HEK293 (cell line): ENCODE measurements around the gene PDE9A.

Source experiments
- CTCF ChIA-PET: fragments of 350-600 bp; formaldehyde crosslinking; extraction: SDS; loops from one replicate; lab custom pipeline; 2021; ENCODE audit warnings: antibody characterized with exemption; lab: Yijun Ruan, JAX
- POLR2A ChIA-PET: fragments of 300-600 bp; formaldehyde crosslinking; extraction: SDS; loops from one replicate; lab custom pipeline; 2020; ENCODE audit warnings: antibody characterized with exemption, inconsistent platforms; lab: Yijun Ruan, JAX
- H3K27ac ChIP-seq: fragments of 200-500 bp; sonication (Bioruptor generic); 2 replicates; pipeline ENCODE4 v1.5.1; 2014; ENCODE audit warnings: low read depth, low read length, control low read depth, inconsistent platforms; ENCODE audit errors: extremely low read depth
- H3K36me3 ChIP-seq, 2 experiments: fragments of 200-500 bp in 1 of 2; sonication (Bioruptor generic) in 1 of 2; 1 replicate in 1 of 2; 2 replicates in 1 of 2; pipeline ENCODE4 v1.5.1; 2014 to 2017; ENCODE audit warnings: inconsistent platforms in 2 of 2, low read length in 2 of 2; ENCODE audit not compliant: control insufficient read depth in 2 of 2, insufficient read depth in 1 of 2
- H3K4me1 ChIP-seq: fragments of 200-500 bp; sonication (Bioruptor generic); 2 replicates; pipeline ENCODE4 v1.5.1; 2014; ENCODE audit warnings: mild to moderate bottlenecking, low read length, inconsistent platforms; ENCODE audit not compliant: control insufficient read depth, insufficient read depth
- H3K4me3 ChIP-seq: 2 replicates; pipeline ENCODE4 v1.5.1; 2011; ENCODE audit warnings: low read depth, mild to moderate bottlenecking, control low read depth, low read length, moderate library complexity
- H3K9me3 ChIP-seq: fragments of 200-500 bp; sonication (Bioruptor generic); 2 replicates; pipeline ENCODE4 v1.5.1; 2014; ENCODE audit warnings: low read depth, low read length, inconsistent platforms; ENCODE audit not compliant: control insufficient read depth, insufficient read depth
- BCL11A ChIP-seq: fragments of 450-650 bp; formaldehyde crosslinking; IDR thresholded peaks from 2 replicates; pipeline ENCODE4 v1.5.1; 2016; ENCODE audit warnings: low read depth, missing biosample characterization, missing genetic modification characterization
- BCL11B ChIP-seq: fragments of 450-650 bp; formaldehyde crosslinking; IDR thresholded peaks from 2 replicates; pipeline ENCODE4 v1.5.1; 2016; ENCODE audit warnings: low read depth, missing biosample characterization, missing genetic modification characterization
- EGR2 ChIP-seq: fragments of 450-650 bp; formaldehyde crosslinking; IDR thresholded peaks from 2 replicates; pipeline ENCODE4 v1.5.1; 2016; ENCODE audit warnings: low read depth, missing biosample characterization, missing genetic modification characterization
- HOXC10 ChIP-seq: sonication (generic); formaldehyde crosslinking; IDR thresholded peaks from 2 replicates; pipeline ENCODE4 v1.8.1; 2023; ENCODE audit warnings: mild to moderate bottlenecking, missing genetic modification reagents
- KLF1 ChIP-seq: fragments of 450-650 bp; formaldehyde crosslinking; IDR thresholded peaks from 2 replicates; pipeline ENCODE4 v1.5.1; 2016; ENCODE audit warnings: missing biosample characterization, missing genetic modification characterization
- MYNN ChIP-seq: fragments of 450-650 bp; formaldehyde crosslinking; IDR thresholded peaks from 2 replicates; pipeline ENCODE4 v1.5.1; 2016; ENCODE audit warnings: missing biosample characterization, missing genetic modification characterization, borderline replicate concordance
- REPIN1 ChIP-seq: fragments of 450-650 bp; formaldehyde crosslinking; IDR thresholded peaks from 2 replicates; pipeline ENCODE4 v1.5.1; 2017; ENCODE audit warnings: missing biosample characterization, missing genetic modification characterization, low read depth
- TCF7L2 ChIP-seq: IDR thresholded peaks from 2 replicates; pipeline ENCODE4 v1.6.1; 2011; ENCODE audit warnings: low read depth, mild to moderate bottlenecking, inconsistent platforms, low read length, moderate library complexity, borderline replicate concordance
- TRIM28 ChIP-seq: IDR thresholded peaks from 2 replicates; pipeline ENCODE4 v1.6.1; 2011; ENCODE audit warnings: low read length, control low read depth, borderline replicate concordance
- ZBTB48 ChIP-seq: fragments of 450-650 bp; formaldehyde crosslinking; IDR thresholded peaks from 2 replicates; pipeline ENCODE4 v1.5.1; 2016; ENCODE audit warnings: missing biosample characterization, missing genetic modification characterization
- ZFP41 ChIP-seq: fragments of 450-650 bp; formaldehyde crosslinking; IDR thresholded peaks from 2 replicates; pipeline ENCODE4 v1.5.1; 2016; ENCODE audit warnings: missing biosample characterization, missing genetic modification characterization, borderline replicate concordance
- ZNF157 ChIP-seq: fragments of 450-650 bp; formaldehyde crosslinking; IDR thresholded peaks from 2 replicates; pipeline ENCODE4 v1.5.1; 2016; ENCODE audit warnings: missing biosample characterization, missing genetic modification characterization
- ZNF23 ChIP-seq: fragments of 450-650 bp; formaldehyde crosslinking; IDR thresholded peaks from 2 replicates; pipeline ENCODE4 v1.5.1; 2016; ENCODE audit warnings: missing biosample characterization, missing genetic modification characterization, borderline replicate concordance
- ZNF292 ChIP-seq: fragments of 450-650 bp; formaldehyde crosslinking; IDR thresholded peaks from 2 replicates; pipeline ENCODE4 v1.5.1; 2016; ENCODE audit warnings: low read depth, missing biosample characterization, missing genetic modification characterization, borderline replicate concordance
- ZNF341 ChIP-seq: fragments of 450-650 bp; formaldehyde crosslinking; IDR thresholded peaks from 2 replicates; pipeline ENCODE4; 2016; ENCODE audit warnings: low read depth, missing biosample characterization, missing genetic modification characterization
- ZNF426 ChIP-seq: fragments of 450-650 bp; formaldehyde crosslinking; IDR thresholded peaks from 2 replicates; pipeline ENCODE4 v1.5.1; 2017; ENCODE audit warnings: missing biosample characterization, missing genetic modification characterization, mild to moderate bottlenecking, inconsistent platforms, moderate library complexity
- ZNF473 ChIP-seq: fragments of 450-650 bp; formaldehyde crosslinking; IDR thresholded peaks from 2 replicates; pipeline ENCODE4 v1.5.1; 2017; ENCODE audit warnings: missing biosample characterization, missing genetic modification characterization
- ZNF521 ChIP-seq: fragments of 450-650 bp; formaldehyde crosslinking; IDR thresholded peaks from 2 replicates; pipeline ENCODE4 v1.5.1; 2017; ENCODE audit warnings: missing biosample characterization, mild to moderate bottlenecking, missing genetic modification characterization
- ZNF529 ChIP-seq: fragments of 450-650 bp; formaldehyde crosslinking; IDR thresholded peaks from 2 replicates; pipeline ENCODE4 v1.5.1; 2017; ENCODE audit warnings: missing genetic modification characterization, missing biosample characterization; ENCODE audit not compliant: insufficient replicate concordance
- ZNF600 ChIP-seq: fragments of 450-650 bp; formaldehyde crosslinking; IDR thresholded peaks from 2 replicates; pipeline ENCODE4 v1.5.1; 2016; ENCODE audit warnings: missing biosample characterization, missing genetic modification characterization
- ZNF670 ChIP-seq: fragments of 450-650 bp; formaldehyde crosslinking; IDR thresholded peaks from 2 replicates; pipeline ENCODE4 v1.5.1; 2016; ENCODE audit warnings: missing biosample characterization, missing genetic modification characterization, low read depth
- TF ChIP-seq, protein P1 (sequence below): fragments of 450-650 bp; formaldehyde crosslinking; IDR thresholded peaks from 2 replicates; pipeline ENCODE4 v1.5.1; 2016; ENCODE audit warnings: missing biosample characterization, missing genetic modification characterization
- TF ChIP-seq, protein P2 (sequence below): fragments of 450-650 bp; formaldehyde crosslinking; IDR thresholded peaks from 2 replicates; pipeline ENCODE4 v1.5.1; 2016; ENCODE audit warnings: missing biosample characterization, missing genetic modification characterization

PDE9A gene

DNA sequence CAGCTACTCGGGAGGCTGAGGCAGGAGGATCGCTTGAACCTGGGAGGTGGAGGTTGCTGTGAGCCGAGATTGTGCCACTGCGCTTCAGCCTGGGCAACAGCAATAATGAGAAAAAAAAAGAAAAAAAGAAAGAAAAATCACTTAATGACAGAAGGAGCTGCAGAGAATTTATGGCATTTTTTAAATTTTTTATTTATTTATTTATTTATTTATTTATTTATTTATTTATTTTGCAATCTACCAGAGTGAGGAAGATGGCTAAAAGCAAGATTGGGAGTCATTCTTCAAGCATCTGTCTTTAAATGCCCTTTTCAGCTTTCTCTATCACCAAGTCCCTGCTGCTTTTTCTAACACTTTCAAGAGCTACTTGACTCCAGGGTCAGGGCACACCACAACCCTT, 134.2 kb downstream of the PDE9A start (continued):
- TF ChIP-seq ZNF529 (tag by site-specific recombination) (peak; percentile 55), ZNF292 (tag by site-specific recombination) (peak; percentile 84; the same call in 1 of the 2 replicates)

DNA sequence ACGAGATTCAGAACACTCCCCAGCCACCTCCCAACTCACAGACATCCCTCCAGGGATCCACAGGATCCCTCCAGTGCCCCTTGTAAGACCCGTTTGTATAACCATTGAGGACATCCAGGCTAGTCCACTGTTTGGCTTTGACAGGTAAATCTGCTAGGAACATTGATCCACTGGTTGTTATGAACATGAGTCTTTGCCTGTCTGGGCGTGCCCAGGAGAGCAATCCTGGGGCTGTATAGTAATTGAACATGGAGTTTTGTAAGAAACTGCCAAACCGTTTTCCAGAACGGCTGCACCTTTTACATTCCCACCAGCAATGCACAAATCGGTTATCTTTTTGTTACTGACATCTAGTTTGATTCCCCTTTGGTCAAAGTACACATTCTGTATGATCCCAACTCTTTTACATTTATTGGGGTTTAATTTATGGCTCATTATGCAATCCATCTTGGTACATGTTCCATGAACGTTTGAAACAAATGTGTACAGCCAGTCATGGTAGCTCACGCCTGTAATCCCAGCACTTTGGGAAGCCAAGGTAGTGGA, 137.2 kb downstream of the PDE9A start:
- TF ChIP-seq ZNF600 (tag by site-specific recombination), result peak; percentile 32; the same call in 1 of the 2 replicates
- no peak for TF ChIP-seq ZNF157 (tag by site-specific recombination)
- Histone ChIP-seq H3K4me1 (no peaks in the 10 kb centered on the region), H3K36me3 (no peaks in the 10 kb centered on the region), H3K4me3 (no peak overlapping the region), H3K9me3 (no peaks in the 10 kb centered on the region), H3K27ac (no peak overlapping the region)
- ChIA-PET CTCF (no interaction called here), POLR2A (no interaction called here)

- no peak overlapping the region for H3K4me3 ChIP-seq
- no peaks in the 10 kb centered on the region for H3K36me3 ChIP-seq
- no peaks in the 10 kb centered on the region for H3K9me3 ChIP-seq
- H3K27ac ChIP-seq, result no peak overlapping the region
- CTCF ChIA-PET, result interaction anchor here (0.6 kb wide), 1 partner anchor 545 kb away, joined by 4 read pairs; no protein-coding TSS in a partner anchor
- no peak for TF ChIP-seq ZNF426 (tag by site-specific recombination)
- no peak for TF ChIP-seq HOXC10 (CRISPR knock-in tag)
- TF ChIP-seq ZNF23 (tag by site-specific recombination), result no peak
- TF ChIP-seq TRIM28, result no peak
- no peak for TF ChIP-seq TCF7L2
- no peak for TF ChIP-seq ZNF521 (tag by site-specific recombination)
- TF ChIP-seq ZBTB48 (tag by site-specific recombination), result no peak
- no peak for TF ChIP-seq KLF1 (tag by site-specific recombination)
- TF ChIP-seq REPIN1 (tag by site-specific recombination), result no peak
- TF ChIP-seq MYNN, result no peak
- TF ChIP-seq, all 188 proteins: peak for 0
- POLR2A ChIA-PET, result no interaction called here
- H3K4me1 ChIP-seq, result no peaks in the 10 kb centered on the region
Measured at GRCh38 chr21:42793774-42794173, 140.4 kb downstream of the PDE9A start.

DNA sequence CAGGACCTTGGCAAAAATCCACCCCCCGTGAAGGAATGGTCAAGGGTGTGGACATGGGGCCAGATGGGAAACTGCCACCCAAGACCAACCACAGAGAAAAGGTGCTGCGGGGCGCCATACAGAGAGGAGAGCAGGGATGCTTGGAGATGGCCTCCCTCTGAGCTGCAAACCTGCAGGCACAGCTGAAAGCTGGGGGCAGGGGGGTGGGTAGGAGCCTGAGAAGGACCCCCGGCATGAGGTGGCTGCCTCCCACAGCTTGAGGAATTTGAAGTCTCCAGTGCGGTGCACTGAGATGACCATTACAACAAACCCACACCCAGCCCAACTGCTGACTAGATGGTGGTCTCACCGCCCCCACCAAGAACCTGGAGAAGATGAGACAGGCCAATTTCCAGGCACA, 141.1 kb downstream of the PDE9A start:
- ChIA-PET CTCF (no interaction called here), POLR2A (no interaction called here)
- TF ChIP-seq ZNF341 (tag by site-specific recombination) (no peak), ZFP41 (tag by site-specific recombination) (no peak), EGR2 (tag by site-specific recombination) (peak; percentile 45; the same call in 1 of the 2 replicates)
- TF ChIP-seq, all 188 proteins: peak for 1
- Histone ChIP-seq H3K36me3 (no peaks in the 10 kb centered on the region), H3K27ac (no peak overlapping the region), H3K4me3 (no peak overlapping the region), H3K4me1 (no peaks in the 10 kb centered on the region), H3K9me3 (no peaks in the 10 kb centered on the region)

DNA sequence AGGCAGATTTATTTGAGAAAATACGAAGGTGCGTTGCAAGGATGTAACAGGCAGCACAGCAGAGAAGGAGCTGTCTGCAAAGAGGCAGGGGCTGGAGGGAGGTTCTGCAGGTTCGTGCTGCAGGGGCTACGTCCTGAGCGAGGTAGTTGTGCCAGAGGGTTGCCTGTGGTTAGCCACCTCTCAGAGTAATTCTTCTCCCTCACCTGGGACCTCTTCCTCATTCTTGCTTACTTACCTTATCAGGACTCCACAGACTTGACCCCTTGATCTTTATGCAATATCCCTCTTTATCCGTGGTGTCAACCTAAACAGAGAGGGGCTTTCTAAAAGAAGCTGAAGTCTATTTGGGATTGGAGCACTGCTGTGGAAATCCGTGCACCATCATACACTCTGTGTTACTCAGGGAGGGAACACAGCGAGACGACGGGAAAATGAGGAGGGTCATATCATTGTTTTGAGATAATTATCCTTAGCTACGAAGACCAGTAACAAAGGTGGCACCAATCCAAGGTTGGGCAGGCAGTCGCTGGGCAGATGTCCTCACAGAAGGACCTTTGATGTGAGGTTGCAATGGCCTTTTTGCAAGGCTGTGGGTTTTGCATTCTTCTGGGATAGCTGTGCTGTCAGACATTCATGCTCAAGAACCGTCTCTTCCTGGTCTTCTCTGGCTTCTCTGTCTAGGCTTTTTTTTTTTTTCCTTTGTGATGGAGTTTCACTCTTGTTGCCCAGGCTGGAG, 143.1 kb downstream of the PDE9A start:
- Histone ChIP-seq H3K9me3 (no peaks in the 10 kb centered on the region), H3K4me1 (0 out of 2 replicates have a peak, but pooled peaks cover 1% of the 10 kb centered on the region), H3K36me3 (no peaks in the 10 kb centered on the region), H3K27ac (no peak overlapping the region), H3K4me3 (no peak overlapping the region)
- ChIA-PET CTCF (interaction anchor here (0.8 kb wide), 1 partner anchor 15 kb away, joined by 3 read pairs; no protein-coding TSS in a partner anchor), POLR2A (no interaction called here)
- TF ChIP-seq ZNF670 (tag by site-specific recombination) (no peak), BCL11B (no peak), ZNF473 (tag by site-specific recombination) (no peak), BCL11A (no peak)
- TF ChIP-seq, protein P1, sequence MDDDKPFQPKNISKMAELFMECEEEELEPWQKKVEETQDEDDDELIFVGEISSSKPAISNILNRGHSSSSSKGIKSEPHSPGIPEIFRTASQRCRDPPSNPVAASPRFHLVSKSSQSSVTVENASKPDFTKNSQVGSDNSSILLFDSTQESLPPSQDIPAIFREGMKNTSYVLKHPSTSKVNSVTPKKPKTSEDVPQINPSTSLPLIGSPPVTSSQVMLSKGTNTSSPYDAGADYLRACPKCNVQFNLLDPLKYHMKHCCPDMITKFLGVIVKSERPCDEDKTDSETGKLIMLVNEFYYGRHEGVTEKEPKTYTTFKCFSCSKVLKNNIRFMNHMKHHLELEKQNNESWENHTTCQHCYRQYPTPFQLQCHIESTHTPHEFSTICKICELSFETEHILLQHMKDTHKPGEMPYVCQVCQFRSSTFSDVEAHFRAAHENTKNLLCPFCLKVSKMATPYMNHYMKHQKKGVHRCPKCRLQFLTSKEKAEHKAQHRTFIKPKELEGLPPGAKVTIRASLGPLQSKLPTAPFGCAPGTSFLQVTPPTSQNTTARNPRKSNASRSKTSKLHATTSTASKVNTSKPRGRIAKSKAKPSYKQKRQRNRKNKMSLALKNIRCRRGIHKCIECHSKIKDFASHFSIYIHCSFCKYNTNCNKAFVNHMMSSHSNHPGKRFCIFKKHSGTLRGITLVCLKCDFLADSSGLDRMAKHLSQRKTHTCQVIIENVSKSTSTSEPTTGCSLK (tag by site-specific recombination), result no peak
- TF ChIP-seq, protein P2, sequence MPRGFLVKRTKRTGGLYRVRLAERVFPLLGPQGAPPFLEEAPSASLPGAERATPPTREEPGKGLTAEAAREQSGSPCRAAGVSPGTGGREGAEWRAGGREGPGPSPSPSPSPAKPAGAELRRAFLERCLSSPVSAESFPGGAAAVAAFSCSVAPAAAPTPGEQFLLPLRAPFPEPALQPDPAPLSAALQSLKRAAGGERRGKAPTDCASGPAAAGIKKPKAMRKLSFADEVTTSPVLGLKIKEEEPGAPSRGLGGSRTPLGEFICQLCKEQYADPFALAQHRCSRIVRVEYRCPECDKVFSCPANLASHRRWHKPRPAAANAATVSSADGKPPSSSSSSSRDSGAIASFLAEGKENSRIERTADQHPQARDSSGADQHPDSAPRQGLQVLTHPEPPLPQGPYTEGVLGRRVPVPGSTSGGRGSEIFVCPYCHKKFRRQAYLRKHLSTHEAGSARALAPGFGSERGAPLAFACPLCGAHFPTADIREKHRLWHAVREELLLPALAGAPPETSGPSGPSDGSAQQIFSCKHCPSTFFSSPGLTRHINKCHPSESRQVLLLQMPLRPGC (tag by site-specific recombination), result no peak
